HG03432 (cell line): ENCODE measurements around the gene FAM170B.

Source experiments
- ATAC-seq: cut with Tn5 transposase; IDR thresholded peaks from one replicate; pipeline ENCODE4 v1.9.1; 2021; ENCODE audit warnings: mild to moderate bottlenecking, moderate library complexity; ENCODE audit not compliant: unreplicated experiment

Gene FAM170B

DNA sequence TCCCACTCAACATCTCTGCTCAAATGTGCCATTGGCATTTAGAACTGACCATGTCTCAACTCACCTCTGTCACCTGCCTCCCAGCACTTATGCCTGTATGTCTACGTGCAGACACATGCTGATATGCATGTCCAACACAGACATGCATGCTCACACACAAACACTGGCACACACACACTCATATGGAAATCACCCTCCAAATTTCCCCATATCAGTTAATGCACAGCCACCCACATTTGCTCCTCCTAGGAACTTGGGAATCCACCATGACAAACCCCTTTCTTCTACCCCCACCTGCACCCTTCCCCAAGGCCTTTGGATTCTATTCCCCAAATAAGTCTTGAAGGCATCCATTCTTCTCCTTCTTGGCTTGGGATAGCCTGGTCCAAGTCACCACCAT lies 4.4 kb downstream of the FAM170B start:
- no peak for ATAC-seq

DNA sequence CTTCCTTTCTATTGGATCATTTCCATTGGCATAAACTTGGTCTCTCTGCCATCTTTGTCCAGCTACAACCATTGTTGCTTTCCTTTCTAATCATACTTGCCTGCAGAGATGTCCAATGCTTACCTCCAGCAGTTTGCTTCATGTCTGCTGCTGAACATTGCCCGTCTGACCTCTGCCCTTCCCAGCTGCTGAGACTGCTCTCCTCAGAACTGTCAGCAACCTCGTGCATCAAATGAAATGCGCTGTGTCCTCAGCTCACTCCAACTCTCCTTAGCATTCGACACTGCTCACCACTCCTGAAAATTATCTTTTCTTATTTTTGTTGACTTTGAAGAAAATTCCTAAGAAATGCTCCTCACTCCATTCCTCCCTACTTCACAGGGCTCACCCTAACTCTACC lies 5.0 kb downstream of the FAM170B start:
- no peak for ATAC-seq

DNA sequence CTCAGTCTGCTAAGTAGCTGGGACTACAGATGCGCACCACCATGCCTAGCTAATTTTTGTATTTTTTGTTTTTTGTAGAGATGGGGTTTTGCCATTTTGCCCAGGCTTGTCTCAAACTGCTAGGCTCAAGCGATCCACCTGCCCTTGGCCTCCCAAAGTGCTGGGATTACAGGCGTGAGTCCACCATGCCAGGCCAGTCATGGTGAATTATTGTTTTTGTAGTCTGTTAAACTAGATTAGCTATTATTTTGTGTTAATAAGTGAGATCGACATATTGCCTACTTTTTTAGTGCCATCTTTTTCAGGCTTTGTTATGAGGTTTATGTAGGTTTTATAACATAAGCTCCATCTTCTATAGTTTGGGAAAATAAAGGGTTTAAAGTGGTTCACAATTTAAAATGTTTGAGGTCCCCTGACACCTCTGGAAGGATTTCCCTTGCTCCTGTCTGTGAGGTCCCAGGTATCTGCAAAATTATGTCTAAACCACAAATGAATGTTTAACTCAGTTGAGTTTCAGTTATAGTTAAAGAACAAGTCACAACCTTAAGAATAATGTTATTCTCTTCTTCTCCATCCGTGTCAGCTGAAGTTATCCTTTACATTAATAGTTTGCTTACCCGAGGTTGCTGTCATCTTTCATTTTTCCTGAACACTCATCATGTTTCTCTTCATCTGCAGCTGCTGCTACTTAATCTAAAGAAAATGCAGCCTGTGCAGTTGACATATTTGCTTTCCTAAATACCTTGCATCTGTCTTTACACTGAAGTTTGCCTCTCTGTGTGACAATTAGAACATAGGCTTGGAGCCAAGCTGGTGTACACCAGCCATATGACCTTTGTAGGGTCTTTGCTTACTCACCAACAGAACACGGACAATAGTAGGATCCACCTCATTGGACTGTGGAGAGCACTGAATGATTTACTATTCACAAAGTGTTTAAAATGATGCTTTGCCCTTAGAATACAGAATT lies 9.6 kb downstream of the FAM170B start:
- ATAC-seq = no peak

DNA sequence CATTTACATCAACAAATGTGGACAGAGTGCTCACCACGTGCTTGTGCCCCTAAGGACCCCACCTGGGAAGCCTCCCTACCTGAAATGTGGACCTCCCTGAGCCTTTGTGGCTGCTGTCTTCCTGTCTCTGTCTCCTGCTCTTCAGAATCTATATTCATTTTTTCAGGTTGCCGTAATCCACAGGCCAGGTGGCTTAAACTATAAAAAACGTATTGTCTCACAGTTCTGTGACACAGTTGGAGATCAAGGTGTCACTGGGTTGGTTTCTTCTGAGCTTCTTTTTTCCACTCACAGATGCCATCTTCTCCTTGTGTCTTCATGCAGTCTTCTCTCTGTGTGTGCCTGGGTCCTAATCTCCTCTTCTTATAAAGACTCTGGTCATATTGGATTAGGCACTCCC lies 12.9 kb downstream of the FAM170B start:
- no peak for ATAC-seq

DNA sequence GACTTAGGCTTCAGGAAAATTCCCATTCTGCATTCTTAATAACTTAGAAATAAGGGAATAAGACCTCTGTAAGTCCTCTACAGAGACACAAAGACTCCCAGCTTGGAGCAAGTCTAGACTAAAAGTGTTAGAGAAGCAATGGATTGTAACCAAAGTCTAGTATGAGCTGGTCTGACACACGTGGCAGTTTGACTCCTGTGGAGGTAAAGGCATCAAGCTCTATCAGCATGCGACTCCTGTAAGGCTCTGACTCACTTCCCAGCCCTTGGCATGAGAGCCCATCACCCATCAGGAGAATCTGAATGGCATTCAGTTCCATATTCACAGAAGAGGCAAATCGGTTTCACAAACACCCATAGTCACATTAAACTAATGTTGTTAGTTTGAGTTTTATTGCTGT lies 14.1 kb downstream of the FAM170B start:
- ATAC-seq = no peak

DNA sequence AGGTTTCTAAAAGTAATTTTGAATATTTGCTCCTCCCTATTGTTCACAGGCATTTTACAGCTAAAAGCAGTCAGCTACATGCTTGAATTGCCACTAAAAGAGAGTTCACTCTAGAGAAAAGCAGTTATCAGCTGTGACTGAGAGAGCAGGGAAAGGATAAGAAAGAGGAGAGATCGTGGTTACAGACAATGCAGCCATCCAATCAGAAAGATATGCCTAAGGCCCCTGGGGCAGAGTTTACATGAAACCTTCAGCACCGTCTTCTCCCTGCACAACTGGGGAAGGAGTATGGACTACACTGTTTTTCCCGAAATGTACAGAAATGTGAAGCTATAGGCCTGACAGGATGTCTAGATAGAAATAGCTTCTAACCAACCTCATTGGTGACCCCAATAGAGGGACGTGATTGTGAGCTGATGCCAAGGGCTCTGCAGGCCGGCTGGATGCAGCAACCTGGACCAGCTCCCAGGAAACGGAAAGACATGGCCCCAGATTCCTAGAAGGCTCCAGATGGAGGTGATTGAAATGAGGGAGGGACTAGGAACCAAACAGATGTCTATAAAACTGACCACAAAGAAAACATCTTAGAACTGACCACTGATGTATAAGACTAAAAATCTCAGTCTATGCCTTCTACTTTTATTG lies 15.3 kb downstream of the FAM170B start:
- no peak for ATAC-seq

DNA sequence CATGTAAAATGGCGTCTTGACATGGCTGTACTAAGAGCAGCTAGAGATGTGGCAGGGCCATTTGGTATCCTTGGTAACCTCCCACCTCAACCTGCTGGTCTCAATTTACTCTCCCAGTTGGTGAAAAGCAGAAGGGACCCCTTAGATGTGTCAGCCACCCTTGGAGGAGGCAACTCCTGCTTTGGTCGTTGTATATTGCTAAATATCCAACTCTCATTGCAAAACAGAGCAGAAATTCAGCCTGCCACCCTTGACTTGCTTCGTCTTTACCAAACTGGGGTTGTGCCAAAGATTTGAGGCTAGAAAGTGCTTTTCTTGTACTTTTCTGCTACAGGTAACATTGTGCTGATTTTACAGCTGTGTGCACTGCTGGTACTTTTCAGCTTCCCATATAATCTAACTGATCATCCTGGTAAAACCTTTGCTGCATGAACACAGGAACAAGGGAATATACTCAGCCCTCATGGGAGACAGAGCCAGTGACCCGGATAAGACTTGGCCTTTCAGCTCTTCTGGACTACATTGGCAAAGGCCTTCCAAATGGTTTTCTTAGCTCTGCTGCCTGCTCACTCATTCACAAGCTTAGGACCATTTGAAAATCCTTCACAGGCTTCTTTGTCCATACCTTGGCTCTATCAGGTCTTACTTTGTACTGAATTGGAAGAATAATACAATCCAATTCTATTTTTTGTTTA lies 16.3 kb downstream of the FAM170B start:
- no peak for ATAC-seq

DNA sequence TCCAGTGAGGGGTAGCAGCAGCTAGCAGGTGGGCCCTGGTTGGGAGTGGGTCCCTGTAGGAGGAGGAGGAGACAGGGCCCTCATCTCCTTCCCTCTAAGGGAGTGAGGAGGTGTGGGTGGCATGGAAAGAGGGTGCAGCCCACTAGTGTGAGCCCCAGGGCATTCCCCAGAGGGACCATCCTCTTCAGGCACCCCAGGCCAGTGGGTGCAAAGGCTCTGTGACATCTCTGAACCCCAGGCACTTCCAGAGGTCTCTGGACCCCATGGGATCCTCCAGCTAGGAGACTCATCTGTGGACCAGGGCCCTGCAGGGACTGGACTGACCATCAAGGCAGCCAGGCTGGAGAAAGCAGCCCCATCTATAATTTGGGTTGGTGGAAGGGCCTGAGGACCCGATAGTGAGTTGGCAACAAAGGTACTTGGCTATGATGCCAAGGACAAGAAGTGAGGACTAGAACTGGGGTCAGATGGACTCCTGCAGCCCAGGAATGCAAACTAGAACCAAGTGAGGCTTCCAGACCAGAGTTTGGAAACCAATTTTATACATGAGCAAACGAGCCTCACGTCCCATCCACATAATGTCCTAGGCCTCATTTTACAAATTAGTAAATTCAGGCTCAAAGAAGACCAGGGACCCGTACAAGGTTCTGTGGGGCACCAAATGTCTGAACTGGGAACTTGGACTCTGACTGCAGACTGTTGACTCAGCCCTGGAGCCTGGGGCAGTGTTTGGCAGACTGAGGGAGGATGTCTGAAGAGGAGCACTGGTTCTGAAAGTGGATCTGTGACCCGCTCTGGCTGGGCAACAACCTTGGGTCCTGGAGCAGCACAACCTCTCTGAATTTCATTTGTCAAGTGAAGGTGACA lies 17.1 kb downstream of the FAM170B start:
- ATAC-seq = no peak

DNA sequence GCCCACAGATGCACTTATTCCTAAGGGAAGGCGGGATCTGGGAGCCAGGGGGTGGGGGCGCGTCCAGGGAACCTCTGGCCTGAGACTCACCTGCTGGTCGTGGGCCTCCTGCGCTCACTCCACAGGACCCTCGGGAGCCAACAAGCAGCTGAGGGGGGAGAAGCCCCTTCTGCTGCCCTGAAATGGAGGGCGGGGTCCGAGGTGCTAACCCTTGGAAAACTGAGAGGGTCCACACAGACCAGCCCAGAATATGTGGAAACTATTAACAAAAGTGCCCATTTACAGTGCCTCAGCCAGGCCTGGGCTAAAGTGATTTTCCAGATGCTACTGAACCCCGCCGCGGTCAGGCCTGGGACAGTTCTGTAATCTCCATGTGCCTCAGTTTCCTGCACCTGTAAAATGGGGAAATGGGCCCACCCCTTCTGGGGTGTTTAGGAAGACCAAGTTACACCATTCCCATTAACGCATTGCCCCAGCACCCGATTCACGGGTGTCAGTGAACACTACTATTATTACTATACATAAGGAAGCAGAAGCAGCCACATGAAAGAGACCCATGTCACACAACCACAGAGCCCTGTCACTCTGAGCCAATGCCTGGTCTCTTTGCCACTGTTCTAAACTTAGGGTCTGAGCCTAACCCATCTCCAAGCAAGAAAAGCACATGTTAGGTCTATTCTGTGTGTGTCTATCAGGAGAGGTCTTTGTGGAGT lies 17.9 kb downstream of the FAM170B start:
- ATAC-seq = no peak

DNA sequence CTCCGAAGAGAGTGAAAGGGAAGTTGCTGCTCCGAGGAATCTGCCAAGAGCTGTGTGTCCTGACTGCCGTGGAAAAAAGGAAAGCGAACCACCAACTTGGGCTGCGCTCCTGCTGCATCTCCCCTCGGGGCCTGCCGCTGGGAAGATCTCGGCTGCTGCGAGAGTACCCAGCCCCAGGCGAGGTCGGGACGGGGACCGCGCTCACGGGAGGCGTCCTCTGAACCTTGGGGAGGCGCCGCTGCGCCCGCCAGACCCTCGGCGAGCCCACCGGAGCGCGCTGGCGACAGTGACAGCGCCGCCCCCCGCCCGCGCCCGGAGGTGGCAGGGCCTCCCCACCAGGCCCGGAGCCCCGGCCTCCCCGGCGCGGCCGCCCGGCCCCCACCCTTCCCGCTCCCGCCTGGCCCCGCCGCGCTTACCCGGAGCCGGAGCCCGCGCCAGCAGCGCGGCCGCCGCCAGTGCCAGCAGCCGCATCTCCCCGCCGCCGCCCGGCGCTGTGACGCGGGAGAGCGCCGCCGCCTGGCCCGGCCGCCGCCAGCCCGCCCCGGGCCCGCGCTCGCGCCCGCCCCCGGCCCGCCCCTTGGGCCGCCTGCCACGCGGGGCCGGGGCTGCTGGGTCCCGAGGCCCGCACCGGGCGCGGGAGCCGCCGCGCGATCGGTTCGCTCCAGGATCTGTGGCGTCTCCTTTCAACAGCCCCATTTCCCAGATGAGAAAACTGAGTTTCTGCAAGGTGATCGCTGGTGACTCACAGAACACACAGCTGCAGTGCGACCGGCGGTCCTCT lies 18.6 kb downstream of the FAM170B start, which contains the start of gene VSTM4:
Gene VSTM4 (minus strand): TSS at position 508 of the 781 bp plus-strand sequence. CDS start 37 bp downstream, at position 471.
- no peak for ATAC-seq

DNA sequence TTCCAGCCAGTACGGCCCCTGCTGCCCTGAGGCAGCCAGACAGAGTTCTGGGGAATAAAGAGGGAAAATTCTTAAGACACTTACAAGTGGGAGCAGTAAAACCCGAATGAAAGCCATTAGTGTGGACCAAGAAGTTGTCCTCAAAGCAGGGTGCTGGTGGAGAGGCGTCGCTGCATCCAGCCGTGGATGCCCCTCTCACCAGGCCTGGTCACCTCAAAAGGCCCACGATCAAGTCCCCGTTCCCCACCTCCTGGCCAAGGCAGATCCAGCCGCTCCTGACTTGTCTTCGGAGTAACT lies 19.2 kb downstream of the FAM170B start:
- no peak for ATAC-seq

DNA sequence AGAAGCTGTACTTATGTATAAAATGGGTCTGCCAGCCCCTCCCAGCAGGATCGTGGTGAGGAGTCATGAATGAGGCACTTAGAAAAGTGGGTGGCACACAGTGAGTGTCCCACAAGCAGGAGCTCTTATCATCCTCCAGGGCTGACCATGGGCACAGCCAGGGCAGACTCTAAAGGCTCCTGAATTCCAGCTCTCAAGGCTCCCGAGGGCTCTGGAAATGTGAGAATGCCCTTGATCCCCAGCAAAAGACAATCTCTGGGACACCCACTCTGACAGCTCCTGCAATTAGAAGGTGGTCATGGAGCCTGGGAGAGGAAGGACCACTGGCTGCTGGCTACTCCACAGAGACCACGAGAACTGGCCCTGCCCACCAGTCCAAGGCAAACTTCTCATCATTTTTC lies 20.1 kb downstream of the FAM170B start:
- no peak for ATAC-seq

DNA sequence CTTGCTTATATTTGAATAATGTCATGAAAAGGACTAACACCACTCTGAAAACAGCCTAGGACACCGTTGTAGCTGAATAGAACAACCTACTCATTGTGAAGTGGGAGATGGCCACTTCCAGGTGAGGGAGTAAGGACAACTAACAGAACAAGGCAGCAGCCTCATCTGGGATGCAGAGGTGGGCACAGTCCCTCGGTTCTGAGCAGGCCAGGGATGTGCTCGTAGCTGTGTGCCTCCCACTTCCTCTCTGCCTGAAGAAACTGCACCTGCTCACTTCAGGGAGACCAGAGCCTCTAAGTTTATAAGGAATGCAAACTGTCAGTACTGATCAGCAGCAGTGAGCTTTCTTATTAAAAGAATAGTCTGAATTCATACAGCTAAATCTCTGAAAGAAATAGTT lies 21.0 kb downstream of the FAM170B start:
- no peak for ATAC-seq

DNA sequence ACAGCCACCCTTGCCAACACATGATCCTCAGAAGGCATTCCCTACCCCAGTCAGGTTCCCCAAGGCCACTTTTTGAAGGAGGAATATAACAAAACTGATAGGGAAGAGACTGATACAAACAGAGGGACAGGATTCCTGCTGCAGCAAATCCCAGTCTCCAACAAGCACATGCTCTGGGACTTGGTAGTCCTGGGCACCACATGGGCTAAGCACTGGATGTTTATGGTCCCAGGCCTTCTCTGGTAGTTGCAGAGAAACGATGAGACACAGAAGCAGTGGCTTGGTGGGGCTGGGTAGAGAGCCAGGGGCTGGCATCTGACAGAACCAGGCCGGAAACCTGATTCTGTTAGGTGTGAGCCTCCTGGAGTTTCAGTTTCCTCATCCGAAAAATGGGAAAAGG lies 21.7 kb downstream of the FAM170B start:
- ATAC-seq = no peak

DNA sequence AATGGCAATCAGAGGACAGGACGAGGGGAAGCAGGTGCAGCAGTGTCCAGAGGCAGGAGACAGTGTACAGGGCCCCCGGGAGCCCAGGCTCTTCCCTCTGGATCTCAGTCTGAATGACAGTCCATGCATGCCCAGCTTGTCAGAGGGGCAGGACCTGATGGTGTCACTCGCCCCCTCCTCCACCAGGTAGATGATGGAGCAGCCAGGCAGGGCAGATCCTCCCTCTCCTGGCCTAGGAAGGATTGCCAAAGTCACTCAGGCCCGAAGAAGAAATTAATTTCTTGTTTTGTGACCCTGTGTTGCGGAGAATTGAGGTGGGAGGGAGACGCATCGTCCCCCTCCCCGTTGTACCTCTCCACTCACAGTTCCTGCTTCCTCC lies 22.5 kb downstream of the FAM170B start:
- ATAC-seq = no peak

DNA sequence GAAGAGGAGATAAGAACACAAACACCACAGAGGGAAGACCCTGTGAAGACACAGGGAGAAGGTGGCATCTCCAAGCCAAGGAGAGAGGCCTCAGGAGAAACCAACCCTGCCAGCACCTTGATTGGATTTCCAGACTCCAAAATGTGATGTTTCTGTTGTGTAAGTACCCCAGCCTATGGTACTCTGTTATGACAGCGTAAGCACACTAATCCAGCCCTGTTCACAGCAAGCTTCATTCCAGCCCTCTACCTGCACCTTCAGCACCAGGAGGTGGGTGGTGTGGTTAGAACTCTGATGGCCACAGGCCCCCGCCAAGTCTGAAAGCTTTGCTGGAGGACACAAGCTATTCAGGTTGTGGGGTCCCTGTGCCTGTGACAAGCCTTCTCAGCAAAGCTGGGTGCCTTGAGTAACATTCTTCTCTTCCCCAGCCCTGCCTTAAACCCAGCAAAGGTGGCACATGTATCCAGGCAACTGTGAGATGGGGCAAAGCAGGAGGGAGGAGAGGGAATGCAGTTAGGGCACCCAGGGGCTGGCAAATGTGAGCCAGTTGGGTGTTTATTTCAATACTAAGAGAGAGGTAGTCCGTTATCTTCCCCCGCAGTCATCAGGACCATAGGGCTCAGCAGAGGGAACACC lies 23.0 kb downstream of the FAM170B start:
- ATAC-seq = no peak

DNA sequence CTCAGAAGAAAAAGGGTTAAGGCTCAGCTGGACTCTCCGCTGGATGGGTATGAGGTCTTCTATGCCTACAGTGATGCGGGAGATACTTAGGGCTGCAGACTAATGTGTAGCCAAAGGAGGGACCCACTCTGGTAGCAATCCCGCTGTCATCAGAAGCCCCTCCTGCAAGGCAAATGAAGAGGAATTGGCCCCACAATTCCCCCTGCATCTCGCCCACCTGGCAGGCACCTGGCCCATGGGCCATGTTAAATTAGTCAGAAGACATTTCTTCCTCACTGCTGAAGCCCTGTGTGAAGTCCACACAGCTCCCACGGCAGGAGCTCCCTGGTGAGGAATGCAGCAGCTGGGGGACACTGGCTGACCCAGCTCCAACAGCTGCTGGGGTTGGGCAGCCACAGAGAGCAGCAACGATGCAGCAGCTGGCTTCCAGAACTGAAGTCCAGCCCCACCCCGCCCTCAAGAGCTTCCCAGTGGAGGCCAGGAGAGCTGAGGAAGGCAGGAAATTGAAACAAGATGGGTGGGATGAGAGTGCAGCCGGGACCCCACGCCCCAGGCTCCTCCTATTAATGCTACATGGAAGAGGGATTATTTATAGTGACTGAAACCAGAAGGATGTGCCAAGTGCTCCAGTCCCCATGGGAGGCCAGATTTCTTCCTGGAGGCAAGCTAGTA lies 24.0 kb downstream of the FAM170B start:
- ATAC-seq = no peak

DNA sequence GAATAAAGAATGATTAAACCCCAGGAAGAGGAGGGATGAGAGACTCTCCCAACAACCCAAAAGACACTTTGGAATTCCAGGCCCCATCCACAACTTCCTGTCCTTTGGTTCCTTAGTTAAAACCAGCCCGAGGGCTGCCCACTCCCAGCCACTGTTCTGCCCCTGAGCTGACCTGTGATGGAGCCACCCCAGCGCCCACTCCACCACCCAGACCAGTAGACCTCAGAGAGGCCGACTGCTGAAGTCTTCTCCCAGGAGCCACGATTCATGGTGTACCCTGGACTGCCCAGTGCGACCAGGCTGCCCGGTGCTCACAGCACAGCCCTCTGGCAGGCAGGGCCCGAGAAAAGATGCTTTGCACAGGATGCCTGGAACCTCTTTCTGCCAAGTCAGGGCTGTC lies 25.2 kb downstream of the FAM170B start:
- ATAC-seq = no peak

DNA sequence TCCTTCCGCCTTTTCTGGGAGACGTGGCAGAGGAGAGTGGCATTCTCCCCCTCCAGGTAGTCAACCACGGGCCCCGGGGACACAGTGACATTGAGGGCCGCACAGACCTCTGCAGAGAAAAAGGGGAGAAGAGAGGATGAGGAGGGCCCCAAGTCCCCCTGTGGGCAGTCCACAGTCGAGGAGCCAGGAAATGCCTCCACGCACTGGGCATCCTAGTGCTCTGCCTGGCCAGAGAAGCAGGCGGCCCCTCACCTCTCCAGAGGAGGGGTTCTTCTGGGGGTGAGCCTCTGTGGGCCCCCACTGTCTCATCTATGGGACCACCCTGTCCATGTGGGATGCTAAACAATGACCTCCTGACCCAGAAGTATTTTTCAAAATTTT lies 25.9 kb downstream of the FAM170B start:
- ATAC-seq = no peak
